Aorta (tissue), 5 donors: Measurements from ENCODE around the gene PARD6G. TPM values are rescaled to one million over a fixed set of nuclear protein-coding genes. Genes with fewer than 3 reads are reported as not detected.
A peak's percentile ranks its signal among the peaks of the same experiment; 100 is the strongest.

Source experiments
- ATAC-seq: fragments of 200-7000 bp; cut with Tn5 transposase; one replicate; pipeline ENCODE4 v1.9.1; 2022; ENCODE audit warnings: moderate library complexity; ENCODE audit not compliant: low FRiP score
- DNase-seq, 2 donors: peaks; one replicate each; pipeline ENCODE4 v3.0.0-alpha.2; 2020
- H3K27ac ChIP-seq, 2 donors: one replicate each; pipeline ENCODE4 v1.5.1; 2013; ENCODE audit warnings: low read length in 2 of 2, mild to moderate bottlenecking in 2 of 2, moderate library complexity in 2 of 2, control low read depth in 1 of 2, inconsistent platforms in 1 of 2, low read depth in 1 of 2
- H3K27me3 ChIP-seq, 2 donors: one replicate each; pipeline ENCODE4 v1.6.1; 2013; ENCODE audit warnings: control low read depth in 1 of 2, low read length in 1 of 2, mild to moderate bottlenecking in 1 of 2, moderate library complexity in 1 of 2; ENCODE audit not compliant: insufficient read depth in 2 of 2, control insufficient read depth in 1 of 2
- H3K36me3 ChIP-seq, 2 donors: one replicate each; pipeline ENCODE4 v1.6.1; 2013; ENCODE audit warnings: control low read depth in 1 of 2, low read length in 1 of 2, mild to moderate bottlenecking in 1 of 2; ENCODE audit not compliant: insufficient read depth in 2 of 2, control insufficient read depth in 1 of 2
- H3K4me1 ChIP-seq, 2 donors: one replicate each; pipeline ENCODE4 v1.6.1; 2013; ENCODE audit warnings: low read length in 2 of 2, control low read depth in 1 of 2, mild to moderate bottlenecking in 1 of 2, moderate library complexity in 1 of 2; ENCODE audit not compliant: insufficient read depth in 2 of 2, control insufficient read depth in 1 of 2
- H3K4me3 ChIP-seq, 2 donors: one replicate each; pipeline ENCODE4 v1.5.1; 2013; ENCODE audit warnings: low read length in 2 of 2, control low read depth in 1 of 2, mild to moderate bottlenecking in 1 of 2
- H3K9me3 ChIP-seq: one replicate; pipeline ENCODE4 v1.6.1; 2013; ENCODE audit warnings: mild to moderate bottlenecking, low read length; ENCODE audit not compliant: control insufficient read depth
- WGBS, 2 donors: extraction: QIAGEN DNeasy Blood & Tissue Kit; methylation state at CpG; one replicate each; pipeline ENCODE4 v1.1.7; 2013; 5-methylcytosine and 5-hydroxymethylcytosine counted together
- intact Hi-C, 2 donors: fragments of 100-400 bp; cut with DNase I; formaldehyde crosslinking; loops; one replicate each; pipeline versions ENCODE4 v1.14.2 to v1.15.0; 2022
- polyA plus RNA-seq, 2 donors: library from polyadenylated mRNA; stranded (reverse); fragments of 200-250 nt; gene quantifications; one replicate each; pipeline ENCODE4 v1.2.3, GENCODE V29; 2013
- total RNA-seq, 2 donors: library from RNA; stranded (reverse); fragmentation: NEBNext Ultra II Directional; extraction: Animal tissue kit (Norgen Biotek cat#: 25700); gene quantifications; one replicate each; pipeline ENCODE4 v1.2.1, GENCODE V29; 2021
- donor health status: healthy with polysubstance abuse.
- donor health status: Bipolar disorder and iron deficiency.
- donor health status: DM: no; HTN: no; CAD: no.
- donor health status: DM: no; HTN: no; CAD: no.
- donor health status: DM: yes; HTN: yes; CAD: no.

The PARD6G gene
- total and polyA plus RNA-seq, 4 donors: 0.38 to 4.1 (median 2.8) TPM

DNA sequence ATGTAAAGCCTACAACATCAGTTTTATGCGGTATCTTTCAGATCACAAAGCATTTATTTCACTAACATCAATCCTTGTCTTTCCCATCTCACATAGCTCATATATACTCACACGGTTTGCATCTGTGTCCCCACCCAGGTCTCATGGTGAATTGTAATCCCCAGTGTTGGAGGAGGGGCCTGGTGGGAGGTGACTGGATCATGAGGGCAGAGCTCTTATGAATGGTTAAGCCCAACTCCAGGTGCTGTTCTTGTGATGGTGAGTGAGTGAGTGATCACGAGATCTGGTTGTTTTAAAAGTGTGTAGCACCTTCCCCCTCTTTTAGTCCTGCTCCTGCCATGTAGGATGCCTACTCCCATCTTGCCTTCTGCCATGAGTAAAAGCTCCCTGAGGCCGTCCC is 42.0 kb downstream of the PARD6G start:
- ATAC-seq: no peak
- intact Hi-C loops: no loop called here
- no peak for DNase-seq
- Histone ChIP-seq H3K4me3 (no peak overlapping the region), H3K9me3 (no peaks in the 10 kb centered on the region), H3K27me3 (no peaks in the 10 kb centered on the region), H3K4me1 (no peaks in the 10 kb centered on the region), H3K27ac (no peak overlapping the region), H3K36me3 (no peaks in the 10 kb centered on the region)
- 91% methylated on average over 4 of the region's 4 CpGs for WGBS, 2 donors

DNA sequence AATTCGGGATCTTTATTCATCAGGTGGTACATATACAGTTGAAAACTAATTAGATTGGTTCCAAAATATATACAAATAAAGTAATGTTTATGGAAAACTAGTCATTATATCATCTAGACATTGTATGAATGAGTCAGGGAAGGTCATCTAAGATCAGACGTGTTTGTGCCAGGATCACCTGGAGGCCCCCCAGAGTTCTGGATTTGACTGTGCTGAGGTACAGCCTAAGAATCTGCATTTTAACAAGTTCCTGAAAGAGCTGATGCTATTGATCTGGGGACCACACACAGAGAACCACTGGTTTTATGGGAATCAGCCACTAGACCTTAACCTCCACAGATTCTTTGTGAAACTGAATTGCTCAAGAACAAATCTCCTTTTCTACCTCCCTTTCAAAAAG is 43.2 kb downstream of the PARD6G start:
- intact Hi-C loops: no loop called here
- DNase-seq (no peak), ATAC-seq (no peak)
- Histone ChIP-seq H3K9me3 (no peaks in the 10 kb centered on the region), H3K4me3 (no peak overlapping the region), H3K36me3 (no peaks in the 10 kb centered on the region), H3K4me1 (no peaks in the 10 kb centered on the region), H3K27me3 (no peaks in the 10 kb centered on the region), H3K27ac (no peak overlapping the region)
- WGBS, 2 donors: 92 to 96% methylated on average over 2 of the region's 2 CpGs

- 93% methylated on average over 6 of the region's 6 CpGs for WGBS, 2 donors
- no peaks in the 10 kb centered on the region for H3K36me3 ChIP-seq
- intact Hi-C loops: no loop called here
- no peak for ATAC-seq
- H3K4me1 ChIP-seq: no peaks in the 10 kb centered on the region
- H3K9me3 ChIP-seq: no peaks in the 10 kb centered on the region
- no peak for DNase-seq
- H3K27me3 ChIP-seq: no peaks in the 10 kb centered on the region
- H3K4me3 ChIP-seq: no peak overlapping the region
- no peak overlapping the region for H3K27ac ChIP-seq
Measured at GRCh38 chr18:80203249-80203648, 44.1 kb downstream of the PARD6G start.

GRCh38 chr18:80202264-80202998 is 44.9 kb downstream of the PARD6G start:
- Histone ChIP-seq H3K9me3 (no peaks in the 10 kb centered on the region), H3K27ac (no peak overlapping the region), H3K36me3 (no peaks in the 10 kb centered on the region), H3K4me3 (no peak overlapping the region), H3K27me3 (no peaks in the 10 kb centered on the region), H3K4me1 (no peaks in the 10 kb centered on the region)
- 93 to 95% methylated on average over 12 of the region's 12 CpGs for WGBS, 2 donors
- intact Hi-C loops: no loop called here
- no peak for DNase-seq
- no peak for ATAC-seq

DNA sequence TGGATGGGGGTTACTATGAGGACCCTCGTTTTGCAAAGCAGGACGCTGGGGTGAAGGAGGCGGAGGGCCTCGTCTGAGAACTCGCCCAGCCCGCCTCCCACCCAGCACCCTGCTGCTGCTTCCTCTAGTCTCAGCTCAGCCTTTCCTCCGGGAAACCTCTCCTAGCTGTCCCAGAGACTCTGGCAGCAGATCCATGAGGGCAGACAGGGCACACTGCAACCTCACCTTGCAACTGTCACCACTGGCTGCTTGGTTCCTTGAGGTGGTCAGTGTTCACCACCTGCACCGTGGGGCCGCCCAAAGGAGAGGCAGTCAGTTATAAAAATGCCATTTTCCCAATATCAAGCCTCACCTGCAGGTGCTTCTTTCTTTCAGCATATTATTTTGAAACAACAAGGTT is 45.6 kb downstream of the PARD6G start:
- Histone ChIP-seq H3K27me3 (no peaks in the 10 kb centered on the region), H3K27ac (no peak overlapping the region), H3K4me1 (no peaks in the 10 kb centered on the region), H3K4me3 (no peak overlapping the region), H3K36me3 (no peaks in the 10 kb centered on the region), H3K9me3 (no peaks in the 10 kb centered on the region)
- DNase-seq (no peak), ATAC-seq (no peak)
- intact Hi-C loops: no loop called here
- WGBS, 2 donors: 90 to 91% methylated on average over 9 of the region's 9 CpGs

- DNase-seq (no peak), ATAC-seq (peak; percentile 22)
- Histone ChIP-seq H3K27me3 (no peaks in the 10 kb centered on the region), H3K9me3 (no peaks in the 10 kb centered on the region), H3K36me3 (no peaks in the 10 kb centered on the region), H3K4me3 (no peak overlapping the region), H3K27ac (no peak overlapping the region), H3K4me1 (no peaks in the 10 kb centered on the region)
- WGBS, 2 donors: 80 to 82% methylated on average over 17 of the region's 17 CpGs
- intact Hi-C loops: no loop called here
Measured at GRCh38 chr18:80200932-80201672, 46.2 kb downstream of the PARD6G start.

- Histone ChIP-seq H3K27ac (no peak overlapping the region), H3K4me1 (no peaks in the 10 kb centered on the region), H3K27me3 (no peaks in the 10 kb centered on the region), H3K9me3 (no peaks in the 10 kb centered on the region), H3K36me3 (no peaks in the 10 kb centered on the region), H3K4me3 (no peak overlapping the region)
- DNase-seq (no peak), ATAC-seq (peak; percentile 19)
- 84 to 87% methylated on average over 17 of the region's 17 CpGs for WGBS, 2 donors
- intact Hi-C loops: no loop called here
Measured at GRCh38 chr18:80200171-80200931, 47.0 kb downstream of the PARD6G start.

DNA sequence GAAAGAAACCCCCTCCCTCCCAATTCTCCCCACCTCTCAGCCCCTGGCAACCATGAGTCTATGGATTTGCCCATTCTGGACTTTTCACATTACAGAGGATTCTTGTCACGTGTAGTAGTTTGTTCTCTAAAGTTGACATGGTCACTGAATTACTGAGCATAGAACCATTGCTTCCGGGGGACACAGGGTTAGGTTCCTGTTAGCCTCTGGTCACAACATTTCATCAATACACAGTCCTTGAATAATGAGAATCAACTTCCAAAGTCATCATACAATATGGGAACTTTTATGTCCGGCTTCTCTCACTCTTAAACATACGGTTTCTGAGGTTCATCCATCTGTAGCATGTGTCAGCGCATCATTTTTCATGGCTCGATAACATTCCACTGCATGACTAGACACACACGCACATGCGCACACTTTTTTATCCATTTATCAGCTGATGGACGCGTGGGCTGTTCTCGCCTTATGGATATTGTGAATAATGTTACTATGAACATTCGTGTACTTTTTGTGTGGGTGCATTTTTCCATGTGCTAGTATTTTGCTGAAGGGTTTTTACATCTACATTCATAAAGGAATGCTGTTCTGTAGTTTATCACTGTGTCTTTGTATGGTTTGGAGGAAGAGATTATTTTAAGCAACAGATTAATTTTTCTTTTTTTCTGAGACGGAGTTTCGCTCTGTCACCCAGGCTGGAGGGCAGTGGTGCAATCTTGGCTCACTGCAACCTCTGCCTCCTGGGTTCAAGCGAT is 48.1 kb downstream of the PARD6G start:
- Histone ChIP-seq H3K36me3 (no peaks in the 10 kb centered on the region), H3K27me3 (no peaks in the 10 kb centered on the region), H3K4me1 (no peaks in the 10 kb centered on the region), H3K27ac (no peak overlapping the region), H3K4me3 (no peak overlapping the region), H3K9me3 (no peaks in the 10 kb centered on the region)
- 83 to 86% methylated on average over 15 of the region's 15 CpGs for WGBS, 2 donors
- intact Hi-C loops: no loop called here
- DNase-seq (no peak), ATAC-seq (no peak)
